HCT116 (cell line): ENCODE measurements around the gene FOXRED1.

Experiments
- CEBPB ChIP-seq: IDR thresholded peaks from 2 replicates; pipeline ENCODE4 v1.6.1; 2012; ENCODE audit warnings: low read depth
- POLR2A ChIP-seq: IDR thresholded peaks from 2 replicates; pipeline ENCODE4 v1.7.0; 2011; ENCODE audit warnings: borderline replicate concordance; ENCODE audit not compliant: insufficient read depth, insufficient read length; ENCODE audit errors: extremely low read depth
- REST ChIP-seq: IDR thresholded peaks from 2 replicates; pipeline ENCODE4 v1.6.1; 2012; ENCODE audit warnings: low read depth
- TF ChIP-seq, protein P1 (sequence below): IDR thresholded peaks from 2 replicates; pipeline ENCODE4 v1.6.1; 2012
- TF ChIP-seq, protein P2 (sequence below), 3 experiments: fragments of 200-600 bp in 1 of 3; sonication (generic) in 1 of 3; IDR thresholded peaks in 2 of 3; conservative IDR thresholded peaks in 1 of 3; 2 replicates each; pipeline ENCODE4 v1.5.1; 2012 to 2017; ENCODE audit warnings: low read depth in 2 of 3, low read length in 2 of 3, antibody characterized with exemption in 1 of 3, borderline replicate concordance in 1 of 3, control low read depth in 1 of 3, mild to moderate bottlenecking in 1 of 3, mixed read lengths in 1 of 3, mixed run types in 1 of 3, moderate library complexity in 1 of 3; ENCODE audit not compliant: insufficient read depth in 1 of 3

DNA sequence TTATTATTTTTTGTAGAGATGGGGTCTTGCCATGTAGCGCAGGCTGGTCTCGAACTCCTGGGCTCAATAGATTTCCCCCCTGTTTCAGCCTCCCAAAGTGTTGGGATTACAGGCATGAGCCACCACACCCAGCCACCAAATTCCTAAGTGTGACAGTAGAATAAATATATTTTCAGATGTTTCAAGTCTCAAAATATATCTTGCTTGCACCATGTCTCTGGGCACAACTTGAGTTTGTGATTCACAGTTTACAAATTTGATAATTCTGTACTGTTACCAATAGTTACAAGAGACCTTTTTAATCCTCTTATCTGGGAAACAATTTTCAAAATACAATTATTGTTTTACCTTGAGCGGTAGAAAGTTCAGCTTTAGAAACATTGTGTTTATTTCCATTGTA lies 54.0 kb downstream of the FOXRED1 start:
- TF ChIP-seq POLR2A, result no peak
- TF ChIP-seq REST, result no peak
- TF ChIP-seq, protein P1, sequence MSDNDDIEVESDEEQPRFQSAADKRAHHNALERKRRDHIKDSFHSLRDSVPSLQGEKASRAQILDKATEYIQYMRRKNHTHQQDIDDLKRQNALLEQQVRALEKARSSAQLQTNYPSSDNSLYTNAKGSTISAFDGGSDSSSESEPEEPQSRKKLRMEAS, result no peak
- TF ChIP-seq, protein P2, sequence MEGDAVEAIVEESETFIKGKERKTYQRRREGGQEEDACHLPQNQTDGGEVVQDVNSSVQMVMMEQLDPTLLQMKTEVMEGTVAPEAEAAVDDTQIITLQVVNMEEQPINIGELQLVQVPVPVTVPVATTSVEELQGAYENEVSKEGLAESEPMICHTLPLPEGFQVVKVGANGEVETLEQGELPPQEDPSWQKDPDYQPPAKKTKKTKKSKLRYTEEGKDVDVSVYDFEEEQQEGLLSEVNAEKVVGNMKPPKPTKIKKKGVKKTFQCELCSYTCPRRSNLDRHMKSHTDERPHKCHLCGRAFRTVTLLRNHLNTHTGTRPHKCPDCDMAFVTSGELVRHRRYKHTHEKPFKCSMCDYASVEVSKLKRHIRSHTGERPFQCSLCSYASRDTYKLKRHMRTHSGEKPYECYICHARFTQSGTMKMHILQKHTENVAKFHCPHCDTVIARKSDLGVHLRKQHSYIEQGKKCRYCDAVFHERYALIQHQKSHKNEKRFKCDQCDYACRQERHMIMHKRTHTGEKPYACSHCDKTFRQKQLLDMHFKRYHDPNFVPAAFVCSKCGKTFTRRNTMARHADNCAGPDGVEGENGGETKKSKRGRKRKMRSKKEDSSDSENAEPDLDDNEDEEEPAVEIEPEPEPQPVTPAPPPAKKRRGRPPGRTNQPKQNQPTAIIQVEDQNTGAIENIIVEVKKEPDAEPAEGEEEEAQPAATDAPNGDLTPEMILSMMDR (IDR thresholded peaks at IDR 0.05 in 2 of 3, conservative IDR thresholded peaks at IDR 0.05 in 1 of 3; ENCODE audit: borderline replicate concordance in 1 of 3, insufficient read depth in 1 of 3, low read depth in 2 of 3, low read length in 2 of 3), result no peak
- no peak for TF ChIP-seq CEBPB
